ENCODE results near the gene SORBS2. TPM values are rescaled to one million over a fixed set of nuclear protein-coding genes. Genes with fewer than 3 reads are reported as not detected.

SORBS2 gene
- total and polyA plus RNA-seq, 2 donors (not counting 3 experiments of a cell fraction or from before 2014, with no cell fraction given), result 69.8 to 82.5 TPM

DNA sequence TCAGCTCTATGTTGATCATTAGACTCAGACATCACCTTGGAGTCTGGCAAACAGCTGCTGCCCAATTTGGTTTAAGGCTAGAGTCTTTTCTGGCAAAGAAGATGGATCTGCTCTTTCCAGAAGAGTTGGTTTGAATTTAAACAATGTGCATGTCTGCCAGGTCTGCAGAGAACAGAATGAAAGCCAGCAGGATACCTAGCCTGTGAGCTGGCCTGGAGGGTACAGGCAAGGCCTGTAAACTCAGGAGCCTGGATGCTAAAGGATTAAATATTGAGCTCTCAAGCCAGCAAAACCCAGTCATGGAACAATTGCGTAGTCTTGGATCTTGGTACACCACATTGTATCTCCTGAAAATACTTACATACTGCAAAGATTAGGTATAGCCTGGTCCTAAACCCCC is 261.1 kb downstream of the SORBS2 start:
- POLR2A ChIA-PET, result no interaction called here
- CTCF ChIA-PET, result interaction anchor here (1.0 to 1.2 kb wide), 2 partner anchors 15 to 487 kb away, joined by 3 to 6 read pairs; partner anchors contain the start of gene PDLIM3

More for the DNA sequence above, 261.1 kb downstream of the SORBS2 start:
- H3K36me3 ChIP-seq (ENCODE audit: control insufficient read depth in 2 of 2, extremely low read depth in 1 of 2, insufficient read depth in 2 of 2, low read length in 2 of 2), result no peaks in the 10 kb centered on the region
- intact Hi-C loops (cut with micrococcal nuclease) (no loop called here), dilution Hi-C loops (cut with MboI; ENCODE audit: extremely low pct_ligation_motif_present, low sequenced_read_pairs) (no loop called here)
- no peak for FAIRE-seq
- no peaks in the 10 kb centered on the region for H3K4me1 ChIP-seq (ENCODE audit: control insufficient read depth, extremely low read depth, insufficient read depth, low read length)
- no peaks in the 10 kb centered on the region for H3K9me3 ChIP-seq (replicated peaks; ENCODE audit: control insufficient read depth, insufficient read depth, low read length)
- no peak overlapping the region for H3K27ac ChIP-seq (ENCODE audit: insufficient read depth, low read depth, low read length)
- no TSS peak for BruUV-seq (replicated peaks)
- no peak overlapping the region for H3K4me2 ChIP-seq (ENCODE audit: insufficient read depth, low read length)
- no peak for DNase-seq (ENCODE audit: low read depth, low spot score)
- H4K20me1 ChIP-seq (replicated peaks; ENCODE audit: control insufficient read depth, extremely low read depth, insufficient read depth, low read length), result no peaks in the 10 kb centered on the region
- H3K9ac ChIP-seq (replicated peaks; ENCODE audit: extremely low read depth, insufficient read depth, low read length), result no peak overlapping the region
- H2AFZ ChIP-seq (ENCODE audit: low read depth, low read length), result no peak overlapping the region
- TF ChIP-seq POLR2A (IDR thresholded peaks at IDR 0.05; ENCODE audit: low read depth, low read length) (no peak), GATA2 (IDR thresholded peaks at IDR 0.05; ENCODE audit: insufficient read depth, insufficient read length, low read depth, low read length) (no peak), MYC (IDR thresholded peaks at IDR 0.05; ENCODE audit: low read depth, low read length) (no peak), EZH2 (IDR thresholded peaks at IDR 0.05; ENCODE audit: borderline replicate concordance, low read depth, low read length, severe bottlenecking) (no peak)
- TF ChIP-seq, protein P1, sequence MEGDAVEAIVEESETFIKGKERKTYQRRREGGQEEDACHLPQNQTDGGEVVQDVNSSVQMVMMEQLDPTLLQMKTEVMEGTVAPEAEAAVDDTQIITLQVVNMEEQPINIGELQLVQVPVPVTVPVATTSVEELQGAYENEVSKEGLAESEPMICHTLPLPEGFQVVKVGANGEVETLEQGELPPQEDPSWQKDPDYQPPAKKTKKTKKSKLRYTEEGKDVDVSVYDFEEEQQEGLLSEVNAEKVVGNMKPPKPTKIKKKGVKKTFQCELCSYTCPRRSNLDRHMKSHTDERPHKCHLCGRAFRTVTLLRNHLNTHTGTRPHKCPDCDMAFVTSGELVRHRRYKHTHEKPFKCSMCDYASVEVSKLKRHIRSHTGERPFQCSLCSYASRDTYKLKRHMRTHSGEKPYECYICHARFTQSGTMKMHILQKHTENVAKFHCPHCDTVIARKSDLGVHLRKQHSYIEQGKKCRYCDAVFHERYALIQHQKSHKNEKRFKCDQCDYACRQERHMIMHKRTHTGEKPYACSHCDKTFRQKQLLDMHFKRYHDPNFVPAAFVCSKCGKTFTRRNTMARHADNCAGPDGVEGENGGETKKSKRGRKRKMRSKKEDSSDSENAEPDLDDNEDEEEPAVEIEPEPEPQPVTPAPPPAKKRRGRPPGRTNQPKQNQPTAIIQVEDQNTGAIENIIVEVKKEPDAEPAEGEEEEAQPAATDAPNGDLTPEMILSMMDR (IDR thresholded peaks at IDR 0.05; ENCODE audit: extremely low read depth in 1 of 2, insufficient read depth in 1 of 2, low read depth in 1 of 2, low read length in 2 of 2), result no peak
- TF ChIP-seq, protein P2, sequence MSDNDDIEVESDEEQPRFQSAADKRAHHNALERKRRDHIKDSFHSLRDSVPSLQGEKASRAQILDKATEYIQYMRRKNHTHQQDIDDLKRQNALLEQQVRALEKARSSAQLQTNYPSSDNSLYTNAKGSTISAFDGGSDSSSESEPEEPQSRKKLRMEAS (IDR thresholded peaks at IDR 0.05; ENCODE audit: insufficient read depth, insufficient read length), result no peak
- no peaks in the 10 kb centered on the region for H3K79me2 ChIP-seq (ENCODE audit: control insufficient read depth, insufficient read depth, low read length)
- H3K27me3 ChIP-seq (ENCODE audit: control insufficient read depth in 2 of 2, insufficient read depth in 2 of 2, low read length in 2 of 2), result no peaks in the 10 kb centered on the region
- no peak overlapping the region for H3K4me3 ChIP-seq (replicated peaks in 1 of 3; ENCODE audit: insufficient read depth in 1 of 3, low read depth in 1 of 3, low read length in 3 of 3)
- H3K9me1 ChIP-seq (replicated peaks; ENCODE audit: control insufficient read depth, extremely low read depth, insufficient read depth, low read length), result no peaks in the 10 kb centered on the region

Measured in endothelial cell of umbilical vein (primary cell).